HG03558 (cell line): ENCODE measurements around the gene TINAG.
A peak's percentile ranks its signal among the peaks of the same experiment; 100 is the strongest.
"Not testable (repeated sequence)": the region's sequence is repeated elsewhere in the genome, so short reads cannot be mapped to it uniquely, and the experiment has no call there.

Experiments
- ATAC-seq: cut with Tn5 transposase; IDR thresholded peaks from one replicate; pipeline ENCODE4 v1.9.1; 2021; ENCODE audit warnings: moderate number of reproducible peaks; ENCODE audit not compliant: unreplicated experiment; ENCODE audit errors: extremely low read depth

The TINAG gene

DNA sequence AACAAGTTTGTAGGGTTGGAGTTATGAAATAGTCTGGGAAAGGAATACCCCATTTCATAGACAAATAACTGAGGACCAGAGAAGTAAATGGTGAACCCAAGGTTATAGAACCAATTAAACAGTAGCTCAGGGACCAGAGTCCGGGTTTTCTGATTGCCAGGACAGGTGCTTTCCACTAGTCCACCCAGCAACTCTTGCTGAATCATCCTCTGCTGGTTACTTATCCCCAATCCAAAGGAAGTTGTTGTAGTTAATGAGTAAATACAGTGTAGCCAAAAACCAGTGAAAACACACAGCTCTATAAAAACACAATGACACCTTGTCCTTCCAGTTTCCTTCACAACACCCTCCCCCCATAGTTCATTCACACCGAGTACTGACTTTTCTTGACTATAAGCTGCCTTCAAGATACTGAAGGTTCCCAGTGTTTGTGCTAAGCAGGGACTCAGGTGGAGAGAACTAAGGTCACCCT lies 766 bp upstream of the TINAG start:
- ATAC-seq: peak; percentile 47

DNA sequence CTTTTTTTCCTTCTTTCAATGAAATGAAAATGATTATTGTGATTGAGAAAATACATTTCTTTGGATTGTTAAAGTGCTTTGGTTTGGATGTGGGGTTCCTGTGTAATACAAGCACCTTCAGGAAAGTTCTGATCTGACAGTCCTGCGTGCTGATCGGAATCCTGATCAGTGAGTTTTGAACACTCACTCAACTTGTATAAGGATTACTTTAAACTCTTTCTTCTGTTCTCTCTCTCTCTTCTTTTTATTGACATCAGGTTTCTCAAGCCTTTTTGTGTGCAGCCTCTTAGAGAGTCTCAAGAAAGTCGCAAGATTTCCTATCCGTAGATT lies 710 bp downstream of the TINAG start:
- ATAC-seq: no peak

DNA sequence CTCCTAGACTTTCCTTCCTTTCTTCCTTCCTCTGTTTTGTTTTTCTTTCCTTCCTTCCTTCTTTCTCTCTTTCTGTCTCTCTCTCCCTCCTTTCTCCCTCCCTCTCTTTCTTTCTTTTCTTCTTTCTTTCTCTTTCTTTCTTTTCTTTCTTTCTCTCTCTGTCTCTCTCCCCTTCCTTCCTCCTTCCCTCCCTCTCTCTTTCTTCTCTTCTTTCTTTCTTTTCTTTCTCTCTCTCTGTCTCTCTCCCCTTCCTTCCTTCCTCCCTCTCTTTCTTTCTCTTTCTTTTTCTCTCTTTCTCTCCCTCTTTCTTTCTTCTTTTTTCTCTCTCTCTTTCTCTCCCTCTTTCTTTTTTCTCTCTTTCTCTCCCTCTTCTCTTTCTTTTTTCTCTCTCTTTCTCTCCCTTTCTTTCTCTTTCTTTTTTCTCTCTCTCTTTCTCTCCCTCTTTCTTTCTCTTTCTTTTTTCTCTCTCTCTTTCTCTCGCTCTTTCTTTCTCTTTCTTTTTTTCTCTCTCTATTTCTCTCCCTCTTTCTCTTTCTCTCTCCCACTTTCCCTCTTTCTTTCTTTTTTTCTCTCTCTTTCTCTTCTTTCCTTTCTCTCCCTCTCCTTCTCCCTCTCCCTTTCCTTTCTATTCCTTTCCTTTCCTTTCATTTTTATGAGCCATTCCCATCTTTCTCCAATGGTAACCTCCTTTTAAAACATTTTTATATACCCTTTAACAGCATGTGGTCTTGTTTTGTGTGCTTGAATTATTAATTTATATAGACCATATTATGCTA lies 2.3 kb downstream of the TINAG start:
- ATAC-seq: no peak

DNA sequence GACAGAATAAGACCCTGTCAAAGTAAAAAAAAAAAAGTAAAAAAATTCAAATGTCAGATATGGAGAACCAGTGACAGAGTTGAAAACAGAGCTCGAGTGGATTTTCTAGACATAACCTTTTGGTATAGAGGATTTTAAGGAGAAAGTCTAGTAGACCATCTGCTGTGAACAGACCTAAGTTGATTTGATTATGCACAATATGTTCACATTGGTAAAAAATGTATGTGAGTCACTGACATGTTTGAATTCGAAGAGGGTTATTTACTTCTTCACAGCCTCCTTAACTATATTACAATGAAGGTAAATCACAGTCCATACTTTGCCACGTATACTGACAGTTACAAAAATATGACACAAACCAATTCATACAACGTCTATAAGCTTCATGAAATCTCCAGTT lies 7.4 kb downstream of the TINAG start:
- no peak for ATAC-seq

DNA sequence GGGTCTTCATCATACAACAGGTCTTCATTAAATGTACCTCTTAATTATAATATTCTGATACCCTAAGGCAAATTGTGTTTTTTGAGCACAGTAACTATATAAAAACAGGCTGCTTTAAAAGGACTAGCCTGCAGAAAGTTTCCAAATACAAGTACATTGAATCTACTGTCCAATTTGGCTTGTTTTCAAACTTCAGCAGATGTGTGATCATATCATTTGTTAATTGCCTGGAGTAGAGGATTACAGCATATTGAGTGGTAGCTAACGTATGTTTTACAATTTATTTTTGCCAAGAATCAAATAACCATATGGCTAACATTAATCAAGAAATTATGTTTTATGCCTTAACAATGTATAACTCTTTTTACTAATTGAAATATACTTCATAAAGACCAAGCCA lies 12.6 kb downstream of the TINAG start:
- no peak for ATAC-seq

DNA sequence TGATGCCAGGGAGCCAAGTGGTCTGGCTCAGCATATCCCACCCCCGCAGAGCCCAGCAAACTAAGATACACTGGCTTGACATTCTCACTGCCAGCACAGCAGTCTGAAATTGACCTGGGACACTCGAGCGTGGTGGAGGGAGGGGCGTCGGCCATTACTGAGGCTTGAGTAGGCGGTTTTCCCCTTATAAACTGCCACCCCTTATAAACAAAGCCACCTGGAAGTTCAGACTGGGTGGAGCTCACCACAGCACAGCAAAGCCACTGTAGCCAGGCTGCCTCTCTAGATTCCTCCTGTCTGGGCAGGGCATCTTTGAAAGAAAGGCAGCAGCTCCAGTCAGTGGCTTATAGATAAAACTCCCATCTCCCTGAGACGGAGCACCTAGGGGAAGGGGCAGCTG lies 19.4 kb downstream of the TINAG start:
- no peak for ATAC-seq

DNA sequence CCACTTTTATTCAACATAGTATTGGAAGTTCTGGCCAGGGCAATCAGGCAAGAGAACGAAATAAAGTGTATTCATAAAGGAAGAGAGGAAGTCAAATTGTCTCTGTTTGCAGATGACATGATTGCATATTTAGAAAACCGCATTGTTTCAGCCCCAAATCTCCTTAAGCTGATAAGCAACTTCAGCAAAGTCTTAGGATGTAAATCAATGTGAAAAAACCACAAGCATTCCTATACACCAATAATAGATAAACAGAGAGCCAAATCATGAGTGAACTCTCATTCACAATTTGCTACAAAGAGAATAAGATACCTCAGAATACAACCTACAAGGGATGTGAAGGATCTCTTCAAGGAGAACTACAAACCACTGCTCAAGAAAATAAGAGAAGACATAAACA lies 23.3 kb downstream of the TINAG start:
- ATAC-seq: not testable (repeated sequence)

DNA sequence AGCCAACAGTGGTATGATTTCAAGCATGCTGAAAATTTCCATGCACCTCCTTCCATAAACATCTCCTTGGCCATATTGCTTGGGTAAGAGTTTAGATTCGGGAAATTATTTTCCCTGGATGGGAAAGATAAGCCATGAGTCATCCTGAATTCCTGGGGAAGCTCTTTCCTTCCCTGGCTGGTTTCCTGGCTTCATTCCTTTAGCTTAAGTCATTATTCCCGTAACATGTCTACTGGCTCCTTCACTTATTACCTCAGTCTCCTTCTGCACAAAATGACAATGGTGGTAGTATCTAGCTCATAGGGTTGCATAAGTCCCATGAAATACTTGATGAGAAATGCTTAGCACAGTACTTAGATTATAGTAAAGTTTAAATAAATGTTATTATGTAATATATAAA lies 27.6 kb downstream of the TINAG start:
- no peak for ATAC-seq

DNA sequence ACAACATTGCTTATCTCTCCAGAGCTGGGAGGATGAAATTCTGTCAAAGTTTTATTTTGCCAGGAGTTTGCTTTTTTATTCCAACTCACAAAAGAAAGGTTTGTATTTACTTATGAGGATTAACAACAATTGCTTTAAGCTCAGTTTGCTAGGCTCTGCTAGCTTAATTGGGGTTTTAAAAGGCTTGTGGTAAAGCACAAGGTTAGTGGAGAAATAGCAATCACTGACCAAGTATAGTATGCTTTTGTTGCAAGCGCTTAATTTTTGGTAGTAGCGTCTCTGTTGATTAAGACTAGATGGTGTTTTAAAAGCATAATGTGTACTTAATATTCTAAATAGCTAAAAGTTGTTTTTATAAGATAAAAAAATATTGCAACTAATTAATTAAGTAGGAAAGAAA lies 45.7 kb downstream of the TINAG start:
- ATAC-seq: no peak

DNA sequence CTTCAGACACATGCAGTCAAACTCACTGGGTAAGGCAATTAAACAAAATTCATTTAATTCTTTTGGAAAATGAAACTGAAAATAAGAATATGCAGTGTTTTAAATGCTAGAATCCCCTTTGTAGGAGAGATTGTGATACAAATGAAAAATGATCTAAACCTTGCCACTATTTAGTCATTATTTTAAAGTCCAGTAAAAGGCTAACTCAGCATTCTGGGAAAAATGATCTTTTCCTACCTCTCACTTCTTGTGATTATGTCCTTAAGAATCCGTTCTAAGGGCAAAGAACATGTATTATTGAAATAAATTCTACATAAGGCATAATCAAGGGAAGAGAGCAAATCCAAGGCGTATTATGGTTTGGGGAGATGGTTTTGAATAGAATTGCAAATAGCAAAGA lies 46.4 kb downstream of the TINAG start:
- no peak for ATAC-seq

DNA sequence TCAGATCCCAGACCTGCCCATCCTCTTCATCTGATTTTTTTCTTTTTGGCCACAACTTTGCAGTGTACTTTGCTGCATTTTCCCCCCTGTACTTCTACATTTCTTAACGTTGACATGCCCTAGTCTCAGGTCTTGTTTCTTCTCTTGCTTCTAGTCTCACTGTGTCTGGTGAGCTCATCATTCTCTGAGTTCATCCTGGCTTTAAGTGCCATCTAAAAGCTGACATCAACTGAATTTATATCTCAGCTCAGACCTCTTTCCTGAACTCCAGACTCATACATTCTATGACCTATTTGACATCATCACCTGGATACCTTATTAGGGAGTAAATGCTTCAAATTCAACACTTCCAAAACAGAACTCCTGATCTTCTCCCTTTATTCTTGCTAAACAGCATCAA lies 48.9 kb downstream of the TINAG start:
- ATAC-seq: no peak

DNA sequence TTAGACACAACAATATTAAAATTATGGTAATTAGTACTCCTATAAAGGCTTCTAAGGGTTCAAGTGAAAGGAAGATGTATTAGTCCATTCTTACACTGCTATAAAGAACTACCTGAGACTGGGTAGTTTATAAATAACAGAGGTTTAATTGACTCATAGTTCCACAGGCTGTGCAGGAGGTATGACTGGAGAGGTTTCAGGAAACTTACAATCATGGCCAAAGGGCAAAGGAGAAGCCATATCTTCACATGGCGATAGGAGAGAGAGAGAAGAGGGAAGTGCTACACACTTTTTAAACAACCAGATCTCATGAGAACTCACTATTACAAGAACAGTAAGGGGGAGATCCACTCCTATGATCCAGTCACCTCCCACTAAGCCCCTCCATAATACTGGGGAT lies 52.9 kb downstream of the TINAG start:
- no peak for ATAC-seq

DNA sequence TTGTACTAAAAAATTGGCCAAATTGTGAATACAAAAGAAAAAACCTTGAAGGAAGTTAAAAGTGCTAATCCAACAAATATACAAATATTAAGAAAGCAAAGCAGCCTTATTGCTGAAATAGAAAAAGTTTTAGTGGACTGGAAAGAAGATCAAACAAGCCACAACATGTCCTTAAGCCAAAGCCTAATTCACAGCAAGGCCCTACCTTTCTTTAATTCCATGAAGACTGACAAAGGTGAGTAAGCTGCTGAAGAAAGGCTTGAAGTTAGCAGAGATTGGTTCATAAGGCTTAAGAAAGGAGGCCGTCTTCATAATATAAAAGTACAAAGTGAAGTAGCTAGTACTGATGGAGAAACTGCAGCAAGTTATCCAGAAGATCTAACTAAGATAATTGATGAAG lies 53.5 kb downstream of the TINAG start:
- no peak for ATAC-seq

DNA sequence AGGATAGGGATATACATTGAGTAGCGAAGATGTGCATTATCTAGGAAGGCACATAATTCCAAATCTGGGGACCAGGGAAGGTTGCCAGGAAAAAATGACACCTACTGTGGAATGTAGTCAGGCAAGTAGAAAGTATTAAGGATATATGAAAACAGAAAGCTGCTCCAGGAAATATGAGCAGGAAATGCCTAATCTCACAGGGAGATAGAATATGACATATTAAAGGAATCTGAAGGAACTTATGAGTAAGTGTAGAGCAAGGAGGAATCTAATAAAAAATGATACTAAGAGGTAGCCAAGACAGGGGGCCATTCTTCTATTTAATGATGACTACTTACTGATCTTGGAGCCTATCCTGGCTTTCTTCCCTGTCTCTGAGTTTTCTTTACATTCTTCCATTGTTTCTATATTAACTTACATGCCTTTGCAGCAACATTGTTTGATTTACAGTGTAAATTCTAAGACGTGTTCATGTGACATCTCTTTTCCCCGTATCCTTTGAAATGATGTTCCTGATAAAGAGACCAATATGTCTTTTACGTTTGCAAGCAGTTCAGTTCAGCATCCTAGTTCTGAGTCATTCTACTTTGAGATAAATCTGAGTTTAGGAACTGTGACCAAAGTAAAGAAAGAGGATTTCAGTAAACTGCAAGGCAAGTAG lies 58.6 kb downstream of the TINAG start:
- ATAC-seq: no peak

DNA sequence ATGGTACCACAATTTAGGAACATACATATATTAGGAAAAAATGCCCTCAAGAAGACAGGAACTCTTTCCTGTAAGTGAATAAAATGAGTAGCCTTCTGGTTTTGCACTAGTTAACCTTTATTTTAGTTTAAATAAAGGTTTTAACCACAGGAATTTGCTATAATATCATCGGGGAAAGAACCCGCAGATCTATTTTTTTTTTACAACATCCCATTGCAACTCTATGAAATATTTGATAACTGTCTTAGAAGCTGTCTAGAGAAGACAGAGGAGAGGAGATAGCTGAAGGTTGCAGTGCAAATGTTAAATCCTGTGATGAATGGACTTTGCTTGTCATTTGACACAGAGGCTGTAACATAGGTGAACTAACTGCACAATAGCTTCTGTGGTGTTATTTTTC lies 69.5 kb downstream of the TINAG start:
- no peak for ATAC-seq

DNA sequence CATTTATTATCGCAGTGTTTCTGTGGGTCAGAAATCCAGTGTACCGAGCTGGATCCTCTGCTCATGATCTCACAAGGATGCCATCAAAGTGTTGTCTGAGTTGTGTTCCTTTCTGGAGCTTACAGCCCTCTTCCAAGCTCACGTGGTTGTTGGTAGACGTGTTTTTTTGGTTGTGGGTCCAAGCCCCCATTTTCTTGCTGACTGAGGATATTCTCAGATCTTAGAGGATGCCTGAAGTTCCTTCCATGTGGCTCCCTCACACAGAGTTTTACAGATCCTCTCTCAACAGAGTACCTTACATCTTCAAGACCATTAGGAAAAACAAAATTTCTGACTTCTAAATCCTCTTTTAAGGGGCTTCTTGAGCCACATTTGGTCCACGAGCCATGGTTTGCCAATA lies 78.1 kb downstream of the TINAG start:
- no peak for ATAC-seq

DNA sequence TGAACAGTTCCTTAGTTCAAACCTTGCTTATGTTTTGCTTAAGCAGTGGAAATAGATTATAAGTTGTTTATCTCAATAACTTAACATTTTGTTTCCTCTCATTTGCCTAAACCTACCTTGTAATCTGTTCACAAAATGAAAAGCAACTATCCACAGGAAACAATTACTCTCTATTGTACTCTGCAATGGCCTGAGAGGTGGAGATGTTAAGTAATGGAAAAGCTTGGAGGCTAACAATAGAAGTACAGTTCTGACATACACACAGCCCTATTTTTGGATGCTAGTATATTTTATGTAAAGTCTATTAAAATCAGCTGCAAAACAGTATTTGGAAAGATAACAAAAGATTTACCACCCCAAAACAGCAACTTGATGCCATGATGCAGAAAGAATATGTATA lies 82.1 kb downstream of the TINAG start:
- ATAC-seq: no peak

DNA sequence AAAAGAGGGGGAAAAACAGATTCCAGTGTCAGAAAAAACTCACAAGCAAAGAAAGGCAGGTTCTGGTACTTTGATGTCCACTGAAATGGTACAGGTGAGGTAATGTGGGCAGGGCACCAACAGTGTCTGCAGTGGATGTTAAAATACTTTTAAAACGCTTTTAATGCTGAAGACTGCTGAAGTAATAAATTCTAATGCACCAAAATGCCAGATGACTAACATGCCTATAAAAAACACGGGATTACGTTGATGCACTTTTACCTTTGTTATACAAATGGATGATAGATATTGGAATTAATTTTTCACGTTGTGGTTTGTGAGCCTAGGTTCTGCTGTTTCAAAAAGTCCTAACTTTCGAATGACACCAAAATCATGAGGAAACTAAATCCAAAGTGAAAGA lies 83.3 kb downstream of the TINAG start:
- ATAC-seq: no peak

DNA sequence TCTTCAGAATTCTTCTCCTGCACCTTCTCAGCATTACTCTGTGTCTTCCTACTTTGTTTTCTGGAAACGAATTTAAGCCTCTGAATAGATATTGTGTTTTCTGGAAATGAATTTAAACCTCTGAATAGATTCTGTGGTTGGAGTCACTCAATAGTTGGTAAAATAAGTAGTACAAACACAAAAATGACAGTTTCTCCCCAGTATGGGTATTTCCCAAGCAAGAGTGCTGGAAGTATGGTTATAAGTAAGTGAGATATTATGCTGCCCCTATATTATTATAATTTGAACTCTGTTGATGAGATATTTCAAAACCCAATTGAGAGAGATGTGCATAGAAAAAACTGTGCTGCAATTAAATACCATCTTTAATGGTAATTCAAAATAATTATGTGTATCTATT lies 94.9 kb downstream of the TINAG start:
- ATAC-seq: no peak

DNA sequence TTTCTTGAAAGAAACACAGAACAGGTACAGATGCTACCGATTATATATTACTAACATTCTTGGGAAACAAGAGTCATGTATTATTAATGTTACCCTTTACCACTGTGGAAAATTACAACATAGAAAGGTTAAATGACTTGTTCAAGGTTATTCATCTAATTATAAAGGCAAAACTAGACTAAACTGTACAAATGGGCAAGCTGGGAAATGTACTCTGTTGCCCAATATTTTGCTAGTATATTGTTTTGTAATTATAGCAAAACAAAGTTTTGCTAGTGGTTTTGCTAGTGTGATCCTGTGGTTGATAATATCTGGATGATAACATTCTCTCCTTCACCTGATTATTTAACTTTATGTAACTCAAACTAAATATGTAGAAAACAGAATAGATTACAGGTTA lies 96.5 kb downstream of the TINAG start:
- no peak for ATAC-seq

DNA sequence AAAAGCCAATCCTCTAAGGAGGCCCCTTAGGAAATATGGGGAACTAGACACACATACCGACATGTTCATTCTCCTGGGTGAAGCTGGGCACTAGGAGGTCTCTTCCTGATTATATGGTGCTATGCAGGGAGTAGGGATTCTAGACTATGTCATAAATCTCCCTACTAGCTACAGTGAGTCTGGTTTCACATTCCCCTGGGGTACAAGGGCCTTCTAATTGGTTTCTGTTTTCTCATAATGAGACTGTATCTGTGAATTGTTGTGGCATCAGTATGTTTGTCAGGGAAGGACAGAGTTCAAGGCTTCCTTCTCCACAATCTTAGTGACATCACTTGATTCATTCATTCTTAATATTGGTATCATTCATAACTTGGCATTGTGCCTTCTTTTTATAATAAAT lies 103.5 kb downstream of the TINAG start:
- no peak for ATAC-seq

DNA sequence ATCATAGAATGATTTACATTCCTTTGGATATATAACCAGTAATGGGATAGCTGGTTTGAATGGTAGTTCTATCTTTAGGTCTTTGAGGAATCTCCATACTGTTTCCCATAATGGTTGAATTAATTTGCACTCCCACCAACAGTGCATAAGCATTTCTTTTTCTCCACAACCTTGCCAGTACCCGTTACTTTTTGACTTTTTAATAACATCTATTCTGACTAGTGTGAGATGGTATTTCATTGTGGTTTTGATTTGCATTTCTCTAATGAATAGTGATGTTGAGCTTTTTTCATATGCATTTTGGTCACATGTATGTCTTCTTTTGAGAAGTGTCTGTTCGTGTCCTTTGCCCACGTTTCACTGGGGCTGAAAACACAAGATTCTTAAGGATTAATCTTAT lies 107.3 kb downstream of the TINAG start:
- ATAC-seq: no peak
